GM06990 (cell line): ENCODE measurements around the gene HOMEZ.

Experiments
- DNase-seq: peaks from one replicate; pipeline ENCODE4 v3.0.0-alpha.2; 2011; ENCODE audit not compliant: insufficient read length; ENCODE audit errors: extremely low read depth
- H3K27me3 ChIP-seq: replicated peaks from 2 replicates; pipeline ENCODE4 v1.6.0; 2011; ENCODE audit warnings: low read length; ENCODE audit not compliant: control insufficient read depth, insufficient read depth
- H3K36me3 ChIP-seq: 2 replicates; pipeline ENCODE4 v1.5.1; 2011; ENCODE audit warnings: low read length; ENCODE audit not compliant: control insufficient read depth, insufficient read depth
- H3K4me3 ChIP-seq: replicated peaks from 2 replicates; pipeline ENCODE4 v1.5.1; 2011; ENCODE audit warnings: low read depth, mild to moderate bottlenecking, control low read depth, low read length
- TF ChIP-seq, protein P1 (sequence below): IDR thresholded peaks from 2 replicates; pipeline ENCODE4 v1.5.1; 2011; ENCODE audit warnings: low read length, control low read depth, mild to moderate bottlenecking, inconsistent platforms; ENCODE audit not compliant: insufficient read depth, poor library complexity, severe bottlenecking

The HOMEZ gene

GRCh38 chr14:23320584-23321571, 34.9 kb upstream of the HOMEZ start, which contains the start of gene PABPN1:
Gene PABPN1 (plus strand): TSS chr14:23321457. CDS start chr14:23321470, 13 bp downstream.
- Histone ChIP-seq H3K4me3 (peak within 1 kb of the TSS; percentile 94), H3K27me3 (no peaks in the 10 kb centered on the region), H3K36me3 (peaks cover 15% of the 10 kb centered on the region)
- TF ChIP-seq, protein P1, sequence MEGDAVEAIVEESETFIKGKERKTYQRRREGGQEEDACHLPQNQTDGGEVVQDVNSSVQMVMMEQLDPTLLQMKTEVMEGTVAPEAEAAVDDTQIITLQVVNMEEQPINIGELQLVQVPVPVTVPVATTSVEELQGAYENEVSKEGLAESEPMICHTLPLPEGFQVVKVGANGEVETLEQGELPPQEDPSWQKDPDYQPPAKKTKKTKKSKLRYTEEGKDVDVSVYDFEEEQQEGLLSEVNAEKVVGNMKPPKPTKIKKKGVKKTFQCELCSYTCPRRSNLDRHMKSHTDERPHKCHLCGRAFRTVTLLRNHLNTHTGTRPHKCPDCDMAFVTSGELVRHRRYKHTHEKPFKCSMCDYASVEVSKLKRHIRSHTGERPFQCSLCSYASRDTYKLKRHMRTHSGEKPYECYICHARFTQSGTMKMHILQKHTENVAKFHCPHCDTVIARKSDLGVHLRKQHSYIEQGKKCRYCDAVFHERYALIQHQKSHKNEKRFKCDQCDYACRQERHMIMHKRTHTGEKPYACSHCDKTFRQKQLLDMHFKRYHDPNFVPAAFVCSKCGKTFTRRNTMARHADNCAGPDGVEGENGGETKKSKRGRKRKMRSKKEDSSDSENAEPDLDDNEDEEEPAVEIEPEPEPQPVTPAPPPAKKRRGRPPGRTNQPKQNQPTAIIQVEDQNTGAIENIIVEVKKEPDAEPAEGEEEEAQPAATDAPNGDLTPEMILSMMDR: no peak
- DNase-seq: peak; percentile 97

DNA sequence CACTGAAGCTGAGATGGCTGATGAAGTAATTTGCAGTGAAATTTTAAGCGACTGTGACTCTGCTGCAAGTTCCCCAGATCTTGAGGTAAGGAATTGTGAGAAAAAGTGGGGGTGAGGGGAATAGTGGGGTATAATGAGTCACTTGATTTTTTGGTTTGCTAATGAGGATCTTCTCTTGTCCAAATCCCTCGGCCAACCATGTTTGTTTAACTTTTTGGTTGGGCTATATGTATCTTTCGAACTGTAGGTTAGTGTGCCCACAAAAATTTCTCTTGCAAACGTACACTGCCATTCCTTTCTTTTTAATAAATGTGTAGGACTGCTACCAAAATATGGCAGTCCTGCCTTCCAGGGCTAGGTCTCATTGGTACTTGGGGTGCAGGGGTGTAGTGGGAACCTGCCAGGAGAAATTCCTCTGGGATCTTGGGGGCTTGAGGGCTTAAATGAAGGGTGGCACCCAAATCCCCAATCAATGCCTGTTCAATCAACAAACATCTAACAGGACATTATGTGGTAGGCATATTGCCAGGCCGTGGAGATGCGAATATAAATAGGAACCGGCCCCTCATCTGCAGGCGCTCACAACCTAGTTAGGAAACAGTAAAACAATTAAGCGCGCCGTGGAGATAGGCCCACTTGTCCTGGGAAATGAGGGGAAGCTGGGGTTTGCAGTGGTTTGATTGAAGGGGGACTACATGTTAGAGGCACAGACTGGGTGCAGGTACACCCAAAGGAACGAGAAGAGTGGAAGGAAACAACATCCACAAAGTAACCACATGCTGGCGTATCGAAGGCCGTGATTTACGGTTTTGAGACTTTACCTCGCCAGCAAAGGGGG, 34.0 kb upstream of the HOMEZ start:
- Histone ChIP-seq H3K27me3 (no peaks in the 10 kb centered on the region), H3K4me3 (peak overlapping the region; percentile 69), H3K36me3 (peaks cover 12% of the 10 kb centered on the region)
- TF ChIP-seq, protein P1: no peak
- no peak for DNase-seq

GRCh38 chr14:23316300-23316699, 30.4 kb upstream of the HOMEZ start:
- H3K27me3 ChIP-seq: no peaks in the 10 kb centered on the region
- H3K36me3 ChIP-seq: no peaks in the 10 kb centered on the region; the same call in 1 of the 2 replicates
- no peak overlapping the region for H3K4me3 ChIP-seq
- TF ChIP-seq, protein P1: no peak
- no peak for DNase-seq

DNA sequence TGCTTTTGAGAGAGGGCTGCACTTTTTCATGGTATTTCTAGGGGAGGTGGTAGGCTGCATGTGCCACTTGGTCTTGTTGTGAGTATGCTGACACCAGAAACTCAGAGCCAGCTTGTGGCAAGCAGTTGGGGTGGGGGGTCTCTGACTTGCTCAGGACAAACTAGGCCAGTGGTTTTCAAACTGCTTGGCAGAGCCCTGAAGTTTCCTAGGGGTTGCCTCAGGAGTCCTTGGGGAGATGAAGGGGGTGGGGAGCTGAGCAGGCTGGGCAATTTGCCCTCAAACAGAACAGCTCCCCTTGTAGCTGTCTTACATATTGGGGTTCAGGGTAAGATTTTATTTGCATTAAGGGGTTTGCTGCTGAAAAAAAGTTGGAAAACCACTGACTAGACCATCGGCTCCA, 24.6 kb upstream of the HOMEZ start:
- Histone ChIP-seq H3K27me3 (no peaks in the 10 kb centered on the region), H3K4me3 (no peak overlapping the region), H3K36me3 (peaks cover 12% of the 10 kb centered on the region)
- TF ChIP-seq, protein P1: no peak
- DNase-seq: no peak

DNA sequence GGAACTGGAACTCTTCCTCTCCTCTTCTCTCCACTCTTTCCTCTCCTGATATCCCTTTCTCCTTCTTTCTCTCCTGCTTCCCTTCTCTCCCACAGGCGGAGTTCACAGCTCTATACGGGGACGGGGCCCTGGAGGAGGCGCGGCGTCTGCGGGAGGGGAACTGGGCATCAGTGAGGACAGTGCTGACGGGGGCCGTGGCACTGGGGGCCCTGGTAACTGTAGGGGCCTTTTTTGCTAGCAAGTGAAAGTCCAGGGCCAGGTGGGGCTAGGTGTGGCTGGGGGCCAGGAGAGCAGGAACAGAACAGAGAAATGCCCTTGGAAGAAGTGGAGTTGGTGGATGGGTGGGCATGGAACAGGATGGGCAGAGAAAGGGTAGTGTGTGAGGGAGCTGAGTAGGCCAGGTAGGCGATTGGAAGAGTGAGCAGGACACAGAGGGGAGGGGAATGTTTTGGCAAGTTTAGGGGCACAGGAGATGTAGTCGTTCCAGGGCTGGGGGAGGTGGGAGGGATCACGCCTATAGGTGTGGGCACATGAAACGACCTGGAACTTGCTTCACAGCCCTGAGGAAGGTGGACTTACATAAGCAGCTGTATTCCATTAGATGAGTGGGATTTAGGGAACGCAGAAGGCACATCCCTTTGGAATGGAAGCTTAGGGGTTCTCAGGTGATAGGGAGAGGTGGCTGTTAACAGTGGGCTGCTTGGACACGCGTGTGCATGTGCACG, 23.0 kb upstream of the HOMEZ start:
- TF ChIP-seq, protein P1: no peak
- Histone ChIP-seq H3K4me3 (no peak overlapping the region), H3K36me3 (peaks cover 12% of the 10 kb centered on the region), H3K27me3 (no peaks in the 10 kb centered on the region)
- DNase-seq: no peak
